Activated T-helper 1 cell treated with anti-CD3 and anti-CD28 coated beads, Interleukin-2, amount 50 U/mL, for 16 hours (primary cell): ENCODE data around the gene PCF11.
"Not testable (repeated sequence)": the region's sequence is repeated elsewhere in the genome, so short reads cannot be mapped to it uniquely, and the experiment has no call there.

Experiments used
- DNase-seq, 2 donors: peaks; one replicate each; pipeline ENCODE4 v3.0.0-alpha.2; 2020; ENCODE audit warnings: low read depth in 1 of 2, low spot score in 1 of 2

PCF11 gene

GRCh38 chr11:83187465-83187864, 30.5 kb downstream of the PCF11 start:
- no peak for DNase-seq

- DNase-seq, result no peak
These were observed 34.6 kb downstream of the PCF11 start for GRCh38 chr11:83191491-83191890.

- DNase-seq, result no peak
These were observed 35.1 kb downstream of the PCF11 start for GRCh38 chr11:83191986-83192385.

- DNase-seq, result no peak
These were observed 35.8 kb downstream of the PCF11 start for GRCh38 chr11:83192606-83193245.

GRCh38 chr11:83193315-83194280, 36.7 kb downstream of the PCF11 start, which contains the start of gene ANKRD42:
Gene ANKRD42 (plus strand): TSS chr11:83193712. CDS start chr11:83194671, 959 bp downstream.
- DNase-seq, result peak; percentile 57 to 75

GRCh38 chr11:83194281-83195142, 37.6 kb downstream of the PCF11 start:
- DNase-seq, result peak; percentile 23 to 32

- no peak for DNase-seq
These were observed 38.2 kb downstream of the PCF11 start for GRCh38 chr11:83195143-83195466.

- DNase-seq, result no peak
These were observed 38.7 kb downstream of the PCF11 start for GRCh38 chr11:83195649-83196048.

GRCh38 chr11:83200035-83200434, 43.1 kb downstream of the PCF11 start:
- DNase-seq, result no peak

GRCh38 chr11:83205608-83206185, 48.8 kb downstream of the PCF11 start:
- DNase-seq, result no peak

GRCh38 chr11:83206221-83206620, 49.3 kb downstream of the PCF11 start:
- no peak for DNase-seq

GRCh38 chr11:83206771-83207382, 49.9 kb downstream of the PCF11 start:
- not testable (repeated sequence) for DNase-seq

GRCh38 chr11:83219095-83219494, 62.2 kb downstream of the PCF11 start:
- no peak for DNase-seq

- DNase-seq, result no peak
These were observed 63.3 kb downstream of the PCF11 start for GRCh38 chr11:83220260-83220659.

- DNase-seq, result no peak
These were observed 64.8 kb downstream of the PCF11 start for GRCh38 chr11:83221694-83222093.

- no peak for DNase-seq
These were observed 65.6 kb downstream of the PCF11 start for GRCh38 chr11:83222499-83222898.

GRCh38 chr11:83223457-83223856, 66.5 kb downstream of the PCF11 start:
- DNase-seq, result no peak

- DNase-seq, result no peak
These were observed 78.9 kb downstream of the PCF11 start for GRCh38 chr11:83235825-83236224.
